Heart right ventricle (tissue), 16 donors: ENCODE results near the gene FARP2. TPM values are rescaled to one million over a fixed set of nuclear protein-coding genes. Genes with fewer than 3 reads are reported as not detected.

Experiments used
- ATAC-seq, 8 donors: fragments of 200-7000 bp; cut with Tn5 transposase; one replicate each; pipeline ENCODE4 v1.9.1; 2020; ENCODE audit warnings: mild to moderate bottlenecking in 8 of 8, moderate library complexity in 8 of 8, moderate number of reproducible peaks in 1 of 8
- DNase-seq, 2 donors: peaks; one replicate each; pipeline ENCODE4 v3.0.0-alpha.2; 2020
- H3K27ac ChIP-seq, 10 donors: fragments of 200-600 bp; sonication (generic) in 2 of 10; one replicate each; pipeline versions ENCODE4 v1.5.0 to v1.8.0; 2020 to 2022; ENCODE audit warnings: mild to moderate bottlenecking in 3 of 10
- H3K27me3 ChIP-seq, 7 donors: fragments of 200-600 bp; one replicate each; pipeline ENCODE4 v1.8.0; 2021 to 2022; ENCODE audit warnings: mild to moderate bottlenecking in 2 of 7
- H3K36me3 ChIP-seq, 9 donors: fragments of 200-600 bp; sonication (generic) in 1 of 9; one replicate each; pipeline versions ENCODE4 v1.5.0 to v1.8.0; 2020 to 2022; ENCODE audit warnings: mild to moderate bottlenecking in 2 of 9
- H3K4me1 ChIP-seq, 9 donors: fragments of 200-600 bp; sonication (generic) in 1 of 9; one replicate each; pipeline versions ENCODE4 v1.5.0 to v1.8.0; 2020 to 2022; ENCODE audit warnings: mild to moderate bottlenecking in 4 of 9
- H3K4me3 ChIP-seq, 10 donors: fragments of 200-600 bp; sonication (generic) in 2 of 10; one replicate each; pipeline versions ENCODE4 v1.5.0 to v1.8.0; 2020 to 2022; ENCODE audit warnings: mild to moderate bottlenecking in 7 of 10, moderate library complexity in 2 of 10
- H3K9me3 ChIP-seq, 11 donors: fragments of 200-600 bp in 10 of 11; sonication (generic) in 2 of 11; one replicate each; pipeline versions ENCODE4 v1.5.0 to v1.8.0; 2013 to 2022; ENCODE audit warnings: mild to moderate bottlenecking in 2 of 11, control low read depth in 1 of 11, moderate library complexity in 1 of 11
- WGBS, 2 donors: extraction: QIAGEN DNeasy Blood & Tissue Kit; methylation state at CpG; one replicate each; pipeline ENCODE4 v1.1.7; 2013; ENCODE audit warnings: inconsistent platforms in 1 of 2; 5-methylcytosine and 5-hydroxymethylcytosine counted together
- intact Hi-C, 10 donors: fragments of 100-400 bp; cut with DNase I; formaldehyde crosslinking; loops; one replicate each; pipeline versions ENCODE4 v1.11.1 to v1.14.2; 2022
- polyA plus RNA-seq, 2 donors: library from polyadenylated mRNA; stranded (reverse); fragments of 200-250 nt; gene quantifications; one replicate each; pipeline ENCODE4 v1.2.3, GENCODE V29; 2013
- total RNA-seq, 10 donors: library from RNA; stranded (reverse); fragmentation: NEBNext Ultra II Directional in 3 of 10; extraction: Animal tissue kit (Norgen Biotek cat#: 25700) in 3 of 10; gene quantifications; one replicate each; pipeline versions ENCODE4 v1.2.1 to v1.2.4, GENCODE V29; 2021 to 2023
- TF ChIP-seq, protein P1 (sequence below), 9 donors: fragments of 200-600 bp; sonication (generic) in 2 of 9; IDR thresholded peaks; one replicate each; pipeline versions ENCODE4 v1.5.0 to v1.8.0; 2021 to 2022; ENCODE audit warnings: antibody characterized with exemption in 9 of 9, mild to moderate bottlenecking in 5 of 9, moderate library complexity in 1 of 9
- donor health status: Arrhythmogenic right ventricular cardiomyopathy.
- donor health status: ischemic (EF 13 %, LVEDD 7.1; RV severe dilation, severe dysfunction).
- donor health status: healthy with polysubstance abuse.
- donor health status: DM: no; HTN: yes; CAD: no.
- donor health status: DM: no; HTN: no; CAD: no.
- donor health status: ischemic (EF 25% LVEDD 6.9; RV normal size, moderate dysfunction).
- donor health status: ischemic (EF 25% LVEDD 5.7; RV mildly dilated, moderate dysfunction).
- donor health status: healthy.
- donor health status: DM: yes; HTN: yes; CAD: no.
- donor health status: Ischemic cardiomyopathy.
- donor health status: ischemic (EF 35%, LVEDD 5.7; RV mildly dilated, moderate dysfunction).
- donor health status: nonischemic (EF 11% LVEDD 7.7; RV severe dilation, severe dysfunction).
- donor health status: DM: yes; HTN: yes; CAD: no.
- donor health status: PGD.
- donor health status: ischemic (EF 29% LVEDD 5.4; RV normal size, mild dysfunction).
- donor health status: nonischemic (EF 23%, LVEDD 6.1; RV moderate dilation, normal function).

FARP2 gene
- total and polyA plus RNA-seq, 12 donors, result 7.1 to 23.6 (median 19.3) TPM

DNA sequence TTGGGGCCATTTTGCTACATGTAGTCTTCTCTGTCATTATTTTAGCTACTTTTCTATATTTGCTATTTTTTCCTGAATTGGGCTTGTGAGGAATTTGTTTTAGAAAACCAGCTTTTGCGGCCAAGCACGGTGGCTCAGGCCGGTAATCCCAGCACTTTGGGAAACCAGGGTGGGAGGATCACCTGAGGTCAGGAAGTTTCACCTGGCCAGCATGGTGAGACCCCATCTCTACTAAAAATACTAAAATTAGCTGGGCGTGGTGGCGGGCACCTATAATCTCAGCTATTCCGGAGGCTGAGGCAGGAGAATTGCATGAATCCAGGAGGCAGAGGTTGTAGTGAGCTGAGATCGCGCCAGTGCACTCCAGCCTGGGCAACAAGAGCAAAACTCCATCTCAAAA lies 35.7 kb upstream of the FARP2 start:
- ATAC-seq, result no peak
- WGBS, 2 donors, result 93% methylated on average over 8 of the region's 8 CpGs
- H3K4me1 ChIP-seq, result peaks cover 17 to 91% (median 86%) of the 10 kb centered on the region in 9 donors
- no peaks in the 10 kb centered on the region for H3K27me3 ChIP-seq
- H3K27ac ChIP-seq, result peak overlapping the region in 1 of 10 donors; percentile 22
- TF ChIP-seq, protein P1, sequence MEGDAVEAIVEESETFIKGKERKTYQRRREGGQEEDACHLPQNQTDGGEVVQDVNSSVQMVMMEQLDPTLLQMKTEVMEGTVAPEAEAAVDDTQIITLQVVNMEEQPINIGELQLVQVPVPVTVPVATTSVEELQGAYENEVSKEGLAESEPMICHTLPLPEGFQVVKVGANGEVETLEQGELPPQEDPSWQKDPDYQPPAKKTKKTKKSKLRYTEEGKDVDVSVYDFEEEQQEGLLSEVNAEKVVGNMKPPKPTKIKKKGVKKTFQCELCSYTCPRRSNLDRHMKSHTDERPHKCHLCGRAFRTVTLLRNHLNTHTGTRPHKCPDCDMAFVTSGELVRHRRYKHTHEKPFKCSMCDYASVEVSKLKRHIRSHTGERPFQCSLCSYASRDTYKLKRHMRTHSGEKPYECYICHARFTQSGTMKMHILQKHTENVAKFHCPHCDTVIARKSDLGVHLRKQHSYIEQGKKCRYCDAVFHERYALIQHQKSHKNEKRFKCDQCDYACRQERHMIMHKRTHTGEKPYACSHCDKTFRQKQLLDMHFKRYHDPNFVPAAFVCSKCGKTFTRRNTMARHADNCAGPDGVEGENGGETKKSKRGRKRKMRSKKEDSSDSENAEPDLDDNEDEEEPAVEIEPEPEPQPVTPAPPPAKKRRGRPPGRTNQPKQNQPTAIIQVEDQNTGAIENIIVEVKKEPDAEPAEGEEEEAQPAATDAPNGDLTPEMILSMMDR (IDR thresholded peaks at IDR 0.05), result no peak
- no peak for DNase-seq
- H3K36me3 ChIP-seq, result peaks cover 0 to 11% (median 0%) of the 10 kb centered on the region in 9 donors
- H3K4me3 ChIP-seq, result no peak overlapping the region
- intact Hi-C loops, result no loop called here
- H3K9me3 ChIP-seq, result no peaks in the 10 kb centered on the region

DNA sequence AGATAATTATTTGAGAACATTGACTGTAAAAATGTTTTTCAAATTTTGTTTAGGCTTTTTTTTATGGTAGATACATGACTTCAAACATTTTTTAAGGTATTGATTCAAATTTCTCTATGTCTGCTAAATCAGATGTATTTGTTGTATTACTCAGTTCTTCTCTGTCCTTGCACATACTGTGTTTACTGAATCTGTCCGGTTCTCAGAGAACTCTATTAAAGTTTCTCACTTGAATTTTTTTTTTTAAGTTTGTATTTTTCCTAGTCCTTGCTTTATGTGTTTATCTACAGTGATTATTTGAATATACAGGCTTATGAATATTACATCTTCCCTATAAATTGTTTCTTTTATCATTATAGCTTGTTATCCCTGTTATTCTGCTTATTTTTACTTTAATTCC lies 35.1 kb upstream of the FARP2 start:
- H3K4me1 ChIP-seq, result peaks cover 17 to 91% (median 88%) of the 10 kb centered on the region in 9 donors
- H3K27ac ChIP-seq, result no peak overlapping the region

DNA sequence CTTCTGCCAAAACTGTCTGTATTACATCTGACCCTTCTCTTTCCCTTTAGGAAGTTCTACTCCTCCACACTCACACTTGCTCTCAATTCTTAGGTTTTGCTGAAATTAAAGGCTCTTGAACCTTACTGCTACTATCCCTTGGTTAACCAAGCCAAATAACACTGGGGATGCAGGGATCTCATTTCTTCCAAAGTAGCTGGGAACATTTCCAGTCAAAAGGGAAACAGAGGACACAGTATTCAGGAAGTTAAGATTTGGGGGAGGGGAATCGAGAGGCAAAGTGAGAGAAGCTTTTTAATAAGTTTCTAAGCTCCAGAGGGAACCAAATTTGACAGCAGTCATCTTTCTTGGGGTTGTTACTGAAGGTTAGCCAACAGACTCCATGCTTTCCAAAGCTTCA lies 34.2 kb upstream of the FARP2 start:
- Histone ChIP-seq H3K4me3 (no peak overlapping the region), H3K9me3 (no peaks in the 10 kb centered on the region), H3K36me3 (peaks cover 0 to 26% (median 4%) of the 10 kb centered on the region in 9 donors), H3K27ac (peak overlapping the region in 2 of 10 donors; percentile 9 to 42), H3K27me3 (no peaks in the 10 kb centered on the region), H3K4me1 (peaks cover 17 to 88% (median 85%) of the 10 kb centered on the region in 9 donors)
- intact Hi-C loops, result loop anchor here in 1 of 10 donors (1.0 kb wide), 1 partner anchor 32 kb away; no protein-coding TSS in a partner anchor
- 45% methylated on average over 1 of the region's 1 CpG for WGBS, 2 donors
- DNase-seq, result no peak
- ATAC-seq, result no peak
- TF ChIP-seq, protein P1 (IDR thresholded peaks at IDR 0.05), result no peak

More for the DNA sequence above, 35.1 kb upstream of the FARP2 start:
- peaks cover 0 to 18% (median 3%) of the 10 kb centered on the region in 9 donors for H3K36me3 ChIP-seq
- intact Hi-C loops, result loop anchor here in 1 of 10 donors (1.0 kb wide), 1 partner anchor 33 kb away; no protein-coding TSS in a partner anchor
- no peaks in the 10 kb centered on the region for H3K9me3 ChIP-seq
- no peaks in the 10 kb centered on the region for H3K27me3 ChIP-seq
- WGBS, 2 donors, result 60 to 62% methylated on average over 1 of the region's 1 CpG
- no peak for ATAC-seq
- TF ChIP-seq, protein P1 (IDR thresholded peaks at IDR 0.05), result no peak
- H3K4me3 ChIP-seq, result no peak overlapping the region
- DNase-seq, result no peak

DNA sequence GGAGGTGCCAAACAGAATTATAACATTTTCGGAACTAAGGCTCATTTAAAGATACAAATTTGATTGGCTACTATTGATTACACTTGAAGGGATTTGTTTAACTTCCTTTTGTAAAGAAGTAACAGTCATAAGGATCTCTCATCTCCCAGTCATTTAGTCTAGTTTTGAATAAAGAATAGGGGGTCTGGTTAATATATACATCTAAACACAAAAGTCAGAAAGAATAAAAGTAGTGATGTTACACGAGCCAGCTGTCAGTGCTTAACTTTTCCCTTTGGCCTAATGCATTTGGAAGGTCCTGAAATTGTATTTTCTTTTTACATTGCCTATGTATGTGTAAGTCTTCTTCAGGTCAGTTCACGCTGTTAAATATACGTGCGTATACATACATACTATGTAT lies 32.3 kb upstream of the FARP2 start:
- Histone ChIP-seq H3K27me3 (no peaks in the 10 kb centered on the region), H3K4me3 (no peak overlapping the region), H3K9me3 (no peaks in the 10 kb centered on the region), H3K4me1 (peaks cover 14 to 69% (median 66%) of the 10 kb centered on the region in 9 donors), H3K27ac (no peak overlapping the region), H3K36me3 (peaks cover 0 to 45% (median 12%) of the 10 kb centered on the region in 9 donors)
- DNase-seq (no peak), ATAC-seq (no peak)
- intact Hi-C loops, result no loop called here
- TF ChIP-seq, protein P1 (IDR thresholded peaks at IDR 0.05), result no peak
- WGBS, 2 donors, result 65 to 67% methylated on average over 5 of the region's 5 CpGs
